ENCODE results near the gene CLCN2. TPM values are rescaled to one million over a fixed set of nuclear protein-coding genes. Genes with fewer than 3 reads are reported as not detected.

Gene CLCN2
- total RNA-seq, 2 donors from 2014 or later, result 7.5 to 12.2 TPM

DNA sequence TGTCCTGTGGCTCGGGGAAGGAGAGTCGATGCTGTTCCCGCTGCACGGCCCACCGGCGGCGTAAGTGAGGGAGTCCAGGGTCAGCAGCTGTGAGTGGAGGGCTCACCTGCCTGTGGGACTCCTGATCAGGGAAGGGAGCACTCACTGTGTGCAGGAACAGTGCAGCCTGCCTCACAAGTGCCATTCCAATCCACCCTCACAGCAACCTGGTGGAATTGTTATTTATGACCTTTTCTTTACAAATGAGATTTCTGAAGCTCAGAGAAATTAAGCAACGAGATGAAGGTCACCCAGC, 27.5 kb upstream of the CLCN2 start:
- TF ChIP-seq POLR2A (IDR thresholded peaks at IDR 0.05), result no peak
- TF ChIP-seq, protein P1, sequence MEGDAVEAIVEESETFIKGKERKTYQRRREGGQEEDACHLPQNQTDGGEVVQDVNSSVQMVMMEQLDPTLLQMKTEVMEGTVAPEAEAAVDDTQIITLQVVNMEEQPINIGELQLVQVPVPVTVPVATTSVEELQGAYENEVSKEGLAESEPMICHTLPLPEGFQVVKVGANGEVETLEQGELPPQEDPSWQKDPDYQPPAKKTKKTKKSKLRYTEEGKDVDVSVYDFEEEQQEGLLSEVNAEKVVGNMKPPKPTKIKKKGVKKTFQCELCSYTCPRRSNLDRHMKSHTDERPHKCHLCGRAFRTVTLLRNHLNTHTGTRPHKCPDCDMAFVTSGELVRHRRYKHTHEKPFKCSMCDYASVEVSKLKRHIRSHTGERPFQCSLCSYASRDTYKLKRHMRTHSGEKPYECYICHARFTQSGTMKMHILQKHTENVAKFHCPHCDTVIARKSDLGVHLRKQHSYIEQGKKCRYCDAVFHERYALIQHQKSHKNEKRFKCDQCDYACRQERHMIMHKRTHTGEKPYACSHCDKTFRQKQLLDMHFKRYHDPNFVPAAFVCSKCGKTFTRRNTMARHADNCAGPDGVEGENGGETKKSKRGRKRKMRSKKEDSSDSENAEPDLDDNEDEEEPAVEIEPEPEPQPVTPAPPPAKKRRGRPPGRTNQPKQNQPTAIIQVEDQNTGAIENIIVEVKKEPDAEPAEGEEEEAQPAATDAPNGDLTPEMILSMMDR (IDR thresholded peaks at IDR 0.05), result no peak
- 76 to 82% methylated on average over 8 of the region's 8 CpGs for WGBS, 2 donors
- H3K27ac ChIP-seq, result no peak overlapping the region
- no peak for DNase-seq
- ATAC-seq, result no peak
- H3K4me3 ChIP-seq, result no peak overlapping the region
- H3K9me3 ChIP-seq, result no peaks in the 10 kb centered on the region
- intact Hi-C loops (cut with DNase I), result no loop called here
- H3K27me3 ChIP-seq, result no peaks in the 10 kb centered on the region
- no peaks in the 10 kb centered on the region for H3K36me3 ChIP-seq (replicated peaks in 1 of 2; ENCODE audit: insufficient read depth in 1 of 2, low read depth in 2 of 2)
- no peaks in the 10 kb centered on the region for H3K4me1 ChIP-seq

DNA sequence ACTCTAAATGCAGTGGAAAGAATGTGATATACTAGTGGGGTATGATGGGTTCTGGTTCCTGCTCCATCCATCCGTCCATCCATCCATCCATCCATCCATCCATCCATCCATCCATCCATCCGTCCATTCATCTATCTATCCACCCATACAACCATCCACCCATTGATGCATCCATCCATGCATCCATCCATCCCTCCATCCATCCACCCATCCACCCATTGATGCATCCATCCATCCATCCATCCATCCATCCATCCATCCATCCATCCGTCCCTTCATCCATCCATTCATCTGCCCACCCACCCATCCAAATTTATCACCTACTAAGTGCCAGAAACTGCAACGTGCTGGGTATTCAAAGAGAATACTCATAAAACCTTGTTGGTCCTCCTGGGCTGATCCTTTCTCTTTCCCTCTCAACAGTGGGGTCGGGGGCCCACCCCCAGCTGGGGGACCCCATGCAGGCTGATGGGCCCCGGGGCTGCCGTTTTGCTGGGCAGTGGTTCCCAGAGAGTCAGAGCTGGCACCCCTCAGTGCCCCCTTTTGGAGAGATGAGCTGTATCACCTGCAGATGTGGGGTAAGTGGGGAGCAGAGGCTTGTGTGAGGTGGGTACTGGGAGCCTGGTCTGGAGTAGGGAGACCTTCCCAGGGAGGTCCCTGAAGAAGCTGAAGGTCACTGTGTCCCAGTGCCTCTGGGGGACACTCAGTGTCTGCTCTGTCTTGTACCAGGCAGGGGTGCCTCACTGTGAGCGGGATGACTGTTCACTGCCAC, 26.9 kb upstream of the CLCN2 start:
- Histone ChIP-seq H3K9me3 (no peaks in the 10 kb centered on the region), H3K4me3 (no peak overlapping the region), H3K36me3 (replicated peaks in 1 of 2; ENCODE audit: insufficient read depth in 1 of 2, low read depth in 2 of 2) (no peaks in the 10 kb centered on the region), H3K4me1 (no peaks in the 10 kb centered on the region), H3K27ac (no peak overlapping the region), H3K27me3 (no peaks in the 10 kb centered on the region)
- no peak for ATAC-seq
- 63 to 76% methylated on average over 6 to 8 of the region's 8 CpGs for WGBS, 2 donors
- intact Hi-C loops (cut with DNase I), result no loop called here
- no peak for TF ChIP-seq POLR2A (IDR thresholded peaks at IDR 0.05)
- TF ChIP-seq, protein P1 (IDR thresholded peaks at IDR 0.05), result no peak
- DNase-seq, result no peak

DNA sequence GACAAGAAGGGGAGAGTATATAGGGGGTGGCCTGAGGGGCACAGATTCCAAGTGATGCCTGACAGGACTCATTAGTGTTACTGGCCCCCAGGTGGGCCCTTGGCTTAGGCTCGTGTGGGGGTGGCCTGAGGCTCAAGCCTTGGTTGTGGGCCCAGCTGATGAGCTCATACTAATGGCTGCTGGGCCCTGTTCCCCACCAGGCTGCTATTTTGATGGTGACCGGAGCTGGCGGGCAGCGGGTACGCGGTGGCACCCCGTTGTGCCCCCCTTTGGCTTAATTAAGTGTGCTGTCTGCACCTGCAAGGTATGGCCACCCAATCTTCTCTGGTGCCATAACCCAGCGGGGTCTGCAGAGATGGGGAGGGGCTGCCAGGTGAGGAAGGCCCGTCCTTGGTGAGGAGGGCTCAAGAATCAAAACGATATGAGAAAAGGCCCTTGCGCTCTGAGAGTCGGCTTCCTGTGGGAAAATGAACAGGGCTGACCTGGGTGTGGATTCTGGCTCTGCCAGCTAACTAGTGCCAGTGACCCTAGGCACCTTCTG, 25.8 kb upstream of the CLCN2 start:
- Histone ChIP-seq H3K36me3 (replicated peaks in 1 of 2; ENCODE audit: insufficient read depth in 1 of 2, low read depth in 2 of 2) (no peaks in the 10 kb centered on the region), H3K27ac (no peak overlapping the region), H3K27me3 (no peaks in the 10 kb centered on the region), H3K4me1 (no peaks in the 10 kb centered on the region), H3K4me3 (no peak overlapping the region), H3K9me3 (no peaks in the 10 kb centered on the region)
- intact Hi-C loops (cut with DNase I), result no loop called here
- DNase-seq (no peak), ATAC-seq (no peak)
- TF ChIP-seq, protein P1 (IDR thresholded peaks at IDR 0.05), result no peak
- no peak for TF ChIP-seq POLR2A (IDR thresholded peaks at IDR 0.05)
- 89 to 93% methylated on average over 10 to 11 of the region's 12 CpGs for WGBS, 2 donors

DNA sequence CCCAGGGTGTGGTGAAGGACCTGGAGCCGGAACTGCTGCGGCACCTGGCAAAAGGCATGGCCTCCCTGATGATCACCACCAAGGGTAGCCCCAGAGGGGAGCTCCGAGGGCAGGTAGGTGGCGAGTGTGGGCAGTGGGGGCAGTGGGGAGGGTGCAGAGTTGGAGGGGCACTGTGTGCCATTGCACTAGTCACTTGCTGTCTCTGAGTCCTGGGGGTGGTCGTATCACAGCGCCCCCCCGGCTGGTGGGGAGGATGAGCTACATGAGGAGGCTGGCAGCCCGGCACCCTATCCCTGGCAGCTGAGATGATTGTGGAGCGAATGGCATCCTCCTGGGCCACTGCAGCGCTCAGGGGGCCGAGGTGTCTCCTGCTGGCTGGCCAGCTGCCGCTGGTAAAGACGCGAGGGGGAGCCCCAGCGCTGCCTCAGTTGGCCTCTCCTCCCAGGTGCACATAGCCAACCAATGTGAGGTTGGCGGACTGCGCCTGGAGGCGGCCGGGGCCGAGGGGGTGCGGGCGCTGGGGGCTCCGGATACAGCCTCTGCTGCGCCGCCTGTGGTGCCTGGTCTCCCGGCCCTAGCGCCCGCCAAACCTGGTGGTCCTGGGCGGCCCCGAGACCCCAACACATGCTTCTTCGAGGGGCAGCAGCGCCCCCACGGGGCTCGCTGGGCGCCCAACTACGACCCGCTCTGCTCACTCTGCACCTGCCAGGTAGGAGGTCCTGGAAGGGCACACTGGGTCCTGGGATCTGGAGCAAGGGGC, 24.8 kb upstream of the CLCN2 start:
- intact Hi-C loops (cut with DNase I), result no loop called here
- WGBS, 2 donors, result 75 to 93% methylated on average over 3 to 32 of the region's 37 CpGs

More for the DNA sequence above, 24.8 kb upstream of the CLCN2 start:
- ATAC-seq (no peak), DNase-seq (no peak)
- H3K4me3 ChIP-seq, result no peak overlapping the region
- H3K36me3 ChIP-seq (replicated peaks in 1 of 2; ENCODE audit: insufficient read depth in 1 of 2, low read depth in 2 of 2), result no peaks in the 10 kb centered on the region
- H3K27ac ChIP-seq, result no peak overlapping the region
- no peaks in the 10 kb centered on the region for H3K27me3 ChIP-seq
- peaks cover 7% of the 10 kb centered on the region for H3K4me1 ChIP-seq
- TF ChIP-seq, protein P1 (IDR thresholded peaks at IDR 0.05), result no peak
- TF ChIP-seq POLR2A (IDR thresholded peaks at IDR 0.05), result no peak
- no peaks in the 10 kb centered on the region for H3K9me3 ChIP-seq

Measured in body of pancreas (tissue), 4 donors.